GM12891 (cell line): ENCODE data around the gene KNDC1.

Experiments
- DNase-seq: peaks from one replicate; pipeline ENCODE4 v3.0.0; 2011; ENCODE audit warnings: low spot score; ENCODE audit not compliant: insufficient read length
- FAIRE-seq: peaks from 2 replicates; lab custom pipeline; 2011; peaks lifted over from hg19 to GRCh38; lab: Jason Lieb, UNC
- PAX5 ChIP-seq: IDR thresholded peaks from 2 replicates; pipeline ENCODE4 v1.6.1; 2011; ENCODE audit warnings: low read length, moderate library complexity, mild to moderate bottlenecking; ENCODE audit not compliant: insufficient read depth, severe bottlenecking
- POLR2A ChIP-seq: IDR thresholded peaks from 2 replicates; pipeline ENCODE4 v1.6.1; 2011; ENCODE audit warnings: low read depth, low read length, control low read depth
- POLR2AphosphoS5 ChIP-seq: IDR thresholded peaks from 2 replicates; pipeline ENCODE4 v1.6.1; 2011; ENCODE audit warnings: low read depth, low read length, control low read depth
- POU2F2 ChIP-seq: IDR thresholded peaks from 2 replicates; pipeline ENCODE4 v1.6.1; 2011; ENCODE audit warnings: low read depth, mild to moderate bottlenecking, control low read depth, low read length, moderate library complexity
- SPI1 ChIP-seq: IDR thresholded peaks from 2 replicates; pipeline ENCODE4 v1.6.1; 2011; ENCODE audit warnings: low read depth, low read length, control low read depth
- TAF1 ChIP-seq: IDR thresholded peaks from 2 replicates; pipeline ENCODE4 v1.6.1; 2011; ENCODE audit warnings: low read depth, low read length, control low read depth

The KNDC1 gene

GRCh38 chr10:133160826-133161471, 930 bp downstream of the KNDC1 start:
- no peak for TF ChIP-seq POLR2A
- TF ChIP-seq POU2F2 = no peak
- TF ChIP-seq PAX5 = no peak
- no peak for TF ChIP-seq SPI1
- TF ChIP-seq TAF1 = no peak
- TF ChIP-seq POLR2AphosphoS5 = no peak
- FAIRE-seq (no peak), DNase-seq (no peak)

GRCh38 chr10:133161486-133162109, 1.6 kb downstream of the KNDC1 start:
- no peak for FAIRE-seq
- TF ChIP-seq TAF1 (no peak), POLR2AphosphoS5 (no peak), POLR2A (no peak), SPI1 (no peak), PAX5 (no peak), POU2F2 (no peak)
- DNase-seq = no peak

- TF ChIP-seq SPI1 (no peak), TAF1 (no peak), POLR2AphosphoS5 (no peak), POU2F2 (no peak), POLR2A (no peak), PAX5 (no peak)
- DNase-seq (no peak), FAIRE-seq (no peak)
Observed at GRCh38 chr10:133162178-133162909, 2.3 kb downstream of the KNDC1 start.

- no peak for DNase-seq
- no peak for TF ChIP-seq POLR2A
- TF ChIP-seq POU2F2 = no peak
- no peak for FAIRE-seq
Observed at GRCh38 chr10:133162910-133163856, 3.2 kb downstream of the KNDC1 start.

GRCh38 chr10:133163889-133164815, 4.1 kb downstream of the KNDC1 start:
- FAIRE-seq (no peak), DNase-seq (no peak)
- no peak for TF ChIP-seq TAF1
- TF ChIP-seq POLR2A = no peak
- TF ChIP-seq PAX5 = no peak
- TF ChIP-seq POU2F2 = no peak
- no peak for TF ChIP-seq POLR2AphosphoS5
- no peak for TF ChIP-seq SPI1

- FAIRE-seq = no peak
- no peak for DNase-seq
- TF ChIP-seq POU2F2 = no peak
- no peak for TF ChIP-seq TAF1
- TF ChIP-seq SPI1 = no peak
- no peak for TF ChIP-seq PAX5
- no peak for TF ChIP-seq POLR2A
- no peak for TF ChIP-seq POLR2AphosphoS5
Observed at GRCh38 chr10:133164816-133165555, 5.0 kb downstream of the KNDC1 start.

GRCh38 chr10:133165556-133166503, 5.8 kb downstream of the KNDC1 start:
- no peak for TF ChIP-seq POU2F2
- TF ChIP-seq SPI1 = no peak
- no peak for TF ChIP-seq POLR2A
- no peak for TF ChIP-seq PAX5
- no peak for TF ChIP-seq POLR2AphosphoS5
- TF ChIP-seq TAF1 = no peak
- FAIRE-seq = no peak
- no peak for DNase-seq
